Esophagus muscularis mucosa (tissue), 4 donors: ENCODE measurements around the gene MYL5. TPM values are rescaled to one million over a fixed set of nuclear protein-coding genes. Genes with fewer than 3 reads are reported as not detected.
"Not testable (repeated sequence)": the region's sequence is repeated elsewhere in the genome, so short reads cannot be mapped to it uniquely, and the experiment has no call there.

ENCODE experiments used
- DNase-seq: peaks from one replicate; pipeline ENCODE4 v3.0.0-alpha.2; 2017; ENCODE audit errors: extremely low spot score
- H3K27ac ChIP-seq, 4 donors: fragments of 200-600 bp; sonication (generic); replicated peaks in 1 of 4; 1 replicate in 3 of 4; 2 replicates in 1 of 4; pipeline ENCODE4 v1.5.1; 2016 to 2019; ENCODE audit warnings: mild to moderate bottlenecking in 1 of 4
- H3K27me3 ChIP-seq, 4 donors: fragments of 200-600 bp; sonication (generic); one replicate each; pipeline versions ENCODE4 v1.5.1 to v1.6.0; 2016 to 2019
- H3K36me3 ChIP-seq, 4 donors: fragments of 200-600 bp; sonication (generic); one replicate each; pipeline ENCODE4 v1.5.1; 2016 to 2019
- H3K4me1 ChIP-seq, 4 donors: fragments of 200-600 bp; sonication (generic); one replicate each; pipeline ENCODE4 v1.5.1; 2016 to 2019
- H3K4me3 ChIP-seq, 4 donors: fragments of 200-600 bp; sonication (generic); 1 replicate in 2 of 4; 2 replicates in 2 of 4; pipeline ENCODE4 v1.5.1; 2016 to 2019; ENCODE audit warnings: mild to moderate bottlenecking in 4 of 4, moderate library complexity in 1 of 4
- H3K9me3 ChIP-seq, 4 donors: fragments of 200-600 bp; sonication (generic); 1 replicate in 3 of 4; 2 replicates in 1 of 4; pipeline ENCODE4 v1.5.1; 2016 to 2019
- CTCF ChIP-seq, 3 experiments: fragments of 200-600 bp in 2 of 3; fragments of 450-650 bp in 1 of 3; sonication (generic) in 2 of 3; IDR thresholded peaks; one replicate each; pipeline ENCODE4 v1.5.1; 2017 to 2019; ENCODE audit warnings: antibody characterized with exemption in 3 of 3, mild to moderate bottlenecking in 2 of 3, moderate library complexity in 1 of 3
- EP300 ChIP-seq: sonication (generic); formaldehyde crosslinking; IDR thresholded peaks from one replicate; pipeline ENCODE4 v1.6.1; 2017; ENCODE audit warnings: antibody characterized with exemption
- POLR2A ChIP-seq: fragments of 450-650 bp; IDR thresholded peaks from one replicate; pipeline ENCODE4 v1.6.1; 2017; ENCODE audit warnings: antibody characterized with exemption, moderate library complexity, mild to moderate bottlenecking, low read depth
- POLR2AphosphoS5 ChIP-seq, 2 donors: sonication (generic); formaldehyde crosslinking; IDR thresholded peaks; one replicate each; pipeline ENCODE4 v1.6.1; 2017; ENCODE audit warnings: antibody characterized with exemption in 2 of 2
- WGBS: methylation state at CpG from one replicate; pipeline ENCODE4 v1.1.5; 2018; 5-methylcytosine and 5-hydroxymethylcytosine counted together
- intact Hi-C: fragments of 100-400 bp; cut with DNase I; formaldehyde crosslinking; loops from one replicate; pipeline ENCODE4 v1.15.1; 2023
- total RNA-seq, 4 donors: library from RNA; depleted of rRNA; stranded (reverse); fragments of >200 nt; gene quantifications; one replicate each; pipeline versions ENCODE4 v1.1.0 to v1.2.1, GENCODE V29; 2016

Gene MYL5
- total RNA-seq, 4 donors from 2014 or later, result 7.9 to 9.9 (median 9.6) TPM

- H3K27ac ChIP-seq, result peak within 1 kb of the TSS; percentile 70 to 83 (median 80)
- peaks cover 0 to 23% (median 0%) of the 10 kb centered on the region in 4 donors for H3K27me3 ChIP-seq
- 43% methylated on average over 8 of the region's 59 CpGs for WGBS
- no peak for DNase-seq
- H3K9me3 ChIP-seq, result no peaks in the 10 kb centered on the region
- peaks cover 34 to 44% (median 36%) of the 10 kb centered on the region in 4 donors for H3K4me1 ChIP-seq
- H3K36me3 ChIP-seq, result peaks cover 0 to 11% (median 5%) of the 10 kb centered on the region in 4 donors
- peak within 1 kb of the TSS; percentile 57 to 68 (median 58) for H3K4me3 ChIP-seq
- intact Hi-C loops, result no loop called here
- TF ChIP-seq POLR2AphosphoS5 (IDR thresholded peaks at IDR 0.05), result no peak
- TF ChIP-seq POLR2A, result no peak
- no peak for TF ChIP-seq EP300
- TF ChIP-seq CTCF (IDR thresholded peaks at IDR 0.05), result no peak
Measured at GRCh38 chr4:688854-689681, 14.7 kb downstream of the MYL5 start, which contains the start of gene SLC49A3. Gene SLC49A3 (minus strand): TSS chr4:689151. CDS start chr4:689127, 24 bp downstream.

- intact Hi-C loops, result no loop called here
- peaks cover 0 to 26% (median 0%) of the 10 kb centered on the region in 4 donors for H3K27me3 ChIP-seq
Measured at GRCh38 chr4:689723-690122, 15.4 kb downstream of the MYL5 start.

GRCh38 chr4:692771-693554 lies 18.6 kb downstream of the MYL5 start:
- TF ChIP-seq POLR2A (no peak), EP300 (no peak), POLR2AphosphoS5 (IDR thresholded peaks at IDR 0.05) (no peak), CTCF (IDR thresholded peaks at IDR 0.05) (no peak)
- Histone ChIP-seq H3K36me3 (no peaks in the 10 kb centered on the region), H3K4me3 (no peak overlapping the region), H3K4me1 (peaks cover 18 to 22% (median 20%) of the 10 kb centered on the region in 4 donors), H3K27ac (no peak overlapping the region), H3K9me3 (no peaks in the 10 kb centered on the region), H3K27me3 (peaks cover 0 to 33% (median 0%) of the 10 kb centered on the region in 4 donors)
- no peak for DNase-seq
- WGBS, result 83% methylated on average over 22 of the region's 32 CpGs
- intact Hi-C loops, result no loop called here

More at GRCh38 chr4:689723-690122, 15.4 kb downstream of the MYL5 start:
- peaks cover 0 to 11% (median 5%) of the 10 kb centered on the region in 4 donors for H3K36me3 ChIP-seq
- no peaks in the 10 kb centered on the region for H3K9me3 ChIP-seq
- DNase-seq, result no peak
- peak overlapping the region; percentile 70 to 83 (median 80) for H3K27ac ChIP-seq
- H3K4me1 ChIP-seq, result peaks cover 32 to 39% (median 35%) of the 10 kb centered on the region in 4 donors
- H3K4me3 ChIP-seq, result peak overlapping the region; percentile 57 to 68 (median 58)
- TF ChIP-seq POLR2AphosphoS5 (IDR thresholded peaks at IDR 0.05), result no peak
- no peak for TF ChIP-seq EP300
- no peak for TF ChIP-seq POLR2A
- no peak for TF ChIP-seq CTCF (IDR thresholded peaks at IDR 0.05)
- WGBS, result 83% methylated on average over 8 of the region's 8 CpGs

GRCh38 chr4:694341-694940 lies 20.1 kb downstream of the MYL5 start:
- H3K9me3 ChIP-seq, intact Hi-C loops, H3K4me1 ChIP-seq, DNase-seq, H3K4me3 ChIP-seq, H3K27ac ChIP-seq, H3K36me3 ChIP-seq: not testable (repeated sequence)
- peaks cover 0 to 22% (median 0%) of the 10 kb centered on the region in 4 donors for H3K27me3 ChIP-seq
- 89% methylated on average over 12 of the region's 12 CpGs for WGBS
